Activated CD8-positive, alpha-beta memory T cell treated with anti-CD3 and anti-CD28 coated beads, Interleukin-2, amount 50 U/mL, for 1 hour (primary cell): ENCODE measurements around the gene GSTM5.
"Not testable (repeated sequence)": the region's sequence is repeated elsewhere in the genome, so short reads cannot be mapped to it uniquely, and the experiment has no call there.

Experiments
- DNase-seq: peaks from one replicate; pipeline ENCODE4 v3.0.0-alpha.2; 2020; ENCODE audit errors: extremely low read depth

The GSTM5 gene

GRCh38 chr1:109697066-109697465 is 15.0 kb upstream of the GSTM5 start:
- DNase-seq, result no peak

- DNase-seq, result not testable (repeated sequence)
These were observed 14.2 kb upstream of the GSTM5 start for GRCh38 chr1:109697861-109698260.

GRCh38 chr1:109702940-109703339 is 9.1 kb upstream of the GSTM5 start:
- DNase-seq, result not testable (repeated sequence)

- no peak for DNase-seq
These were observed 7.9 kb upstream of the GSTM5 start for GRCh38 chr1:109704173-109704572.

GRCh38 chr1:109705411-109705810 is 6.6 kb upstream of the GSTM5 start:
- DNase-seq, result no peak

- not testable (repeated sequence) for DNase-seq
These were observed 3.1 kb upstream of the GSTM5 start for GRCh38 chr1:109708949-109709348.

- DNase-seq, result not testable (repeated sequence)
These were observed 2.2 kb upstream of the GSTM5 start for GRCh38 chr1:109709822-109710221.

- no peak for DNase-seq
These were observed 342 bp downstream of the GSTM5 start for GRCh38 chr1:109712321-109712864.

GRCh38 chr1:109713636-109714035 is 1.6 kb downstream of the GSTM5 start:
- no peak for DNase-seq

GRCh38 chr1:109714661-109715372 is 2.8 kb downstream of the GSTM5 start:
- no peak for DNase-seq

GRCh38 chr1:109716121-109716520 is 4.1 kb downstream of the GSTM5 start:
- DNase-seq, result no peak

- no peak for DNase-seq
These were observed 4.6 kb downstream of the GSTM5 start for GRCh38 chr1:109716570-109717090.

GRCh38 chr1:109717729-109718128 is 5.7 kb downstream of the GSTM5 start:
- no peak for DNase-seq

- DNase-seq, result no peak
These were observed 6.4 kb downstream of the GSTM5 start for GRCh38 chr1:109718495-109718894.

GRCh38 chr1:109719337-109719837 is 7.3 kb downstream of the GSTM5 start:
- DNase-seq, result no peak

- DNase-seq, result no peak
These were observed 9.0 kb downstream of the GSTM5 start for GRCh38 chr1:109721042-109721441.

GRCh38 chr1:109721971-109722370 is 9.9 kb downstream of the GSTM5 start:
- no peak for DNase-seq

- no peak for DNase-seq
These were observed 11.0 kb downstream of the GSTM5 start for GRCh38 chr1:109722908-109723691.

GRCh38 chr1:109724933-109725332 is 12.9 kb downstream of the GSTM5 start:
- no peak for DNase-seq

GRCh38 chr1:109725510-109725909 is 13.5 kb downstream of the GSTM5 start:
- no peak for DNase-seq

GRCh38 chr1:109726007-109726406 is 14.0 kb downstream of the GSTM5 start:
- no peak for DNase-seq

GRCh38 chr1:109726728-109727373 is 14.8 kb downstream of the GSTM5 start:
- no peak for DNase-seq
